Liver (tissue), 9 donors: ENCODE measurements around the gene CD247. TPM values are rescaled to one million over a fixed set of nuclear protein-coding genes. Genes with fewer than 3 reads are reported as not detected.

ENCODE experiments used
- DNase-seq: peaks from one replicate; pipeline ENCODE4 v3.0.0-alpha.2; 2017; ENCODE audit warnings: low spot score
- H3K27ac ChIP-seq, 2 donors: one replicate each; pipeline ENCODE4 v1.7.0; 2013; ENCODE audit warnings: inconsistent platforms in 2 of 2, low read length in 2 of 2, control low read depth in 1 of 2, low read depth in 1 of 2, mild to moderate bottlenecking in 1 of 2
- H3K27me3 ChIP-seq, 4 donors: one replicate each; pipeline versions ENCODE4 v1.6.1 to v1.7.0; 2013; ENCODE audit warnings: low read length in 3 of 4, inconsistent platforms in 1 of 4, mild to moderate bottlenecking in 1 of 4, moderate library complexity in 1 of 4; ENCODE audit not compliant: control insufficient read depth in 4 of 4, insufficient read depth in 4 of 4
- H3K36me3 ChIP-seq, 4 donors: one replicate each; pipeline versions ENCODE4 v1.6.1 to v1.7.0; 2013; ENCODE audit warnings: low read length in 3 of 4, mild to moderate bottlenecking in 3 of 4, low read depth in 1 of 4, moderate library complexity in 1 of 4; ENCODE audit not compliant: control insufficient read depth in 4 of 4, insufficient read depth in 3 of 4
- H3K4me1 ChIP-seq, 4 donors: one replicate each; pipeline versions ENCODE4 v1.6.1 to v1.7.0; 2013; ENCODE audit warnings: low read length in 3 of 4, mild to moderate bottlenecking in 3 of 4, moderate library complexity in 1 of 4; ENCODE audit not compliant: control insufficient read depth in 4 of 4, insufficient read depth in 4 of 4
- H3K4me3 ChIP-seq, 3 donors: one replicate each; pipeline versions ENCODE4 v1.6.1 to v1.7.0; 2013; ENCODE audit warnings: low read length in 3 of 3, control low read depth in 1 of 3, low read depth in 1 of 3, mild to moderate bottlenecking in 1 of 3
- H3K9ac ChIP-seq, 2 donors: one replicate each; pipeline ENCODE4 v1.7.0; 2013; ENCODE audit warnings: low read length in 2 of 2, mild to moderate bottlenecking in 2 of 2, moderate library complexity in 2 of 2, control low read depth in 1 of 2, low read depth in 1 of 2
- H3K9me3 ChIP-seq, 4 donors: one replicate each; pipeline versions ENCODE4 v1.6.1 to v1.7.0; 2013; ENCODE audit warnings: low read length in 3 of 4; ENCODE audit not compliant: control insufficient read depth in 4 of 4
- ATF3 ChIP-seq: IDR thresholded peaks from 2 replicates; pipeline ENCODE4 v1.6.1; 2016; ENCODE audit warnings: antibody characterized with exemption
- EGR1 ChIP-seq, 2 donors: IDR thresholded peaks; 2 replicates each; pipeline ENCODE4 v1.6.1; 2016 to 2018; ENCODE audit warnings: antibody characterized with exemption in 2 of 2, low read depth in 2 of 2
- FOXA1 ChIP-seq: IDR thresholded peaks from 2 replicates; pipeline ENCODE4 v1.6.1; 2016; ENCODE audit warnings: antibody characterized with exemption
- FOXA2 ChIP-seq: IDR thresholded peaks from 2 replicates; pipeline ENCODE4 v1.6.1; 2016; ENCODE audit warnings: antibody characterized with exemption
- GABPA ChIP-seq, 2 donors: IDR thresholded peaks in 1 of 2; conservative IDR thresholded peaks in 1 of 2; 2 replicates each; pipeline ENCODE4 v1.6.1; 2016; ENCODE audit warnings: antibody characterized with exemption in 2 of 2, mild to moderate bottlenecking in 1 of 2, moderate library complexity in 1 of 2
- HNF4A ChIP-seq, 2 donors: conservative IDR thresholded peaks; 2 replicates each; pipeline ENCODE4 v1.6.1; 2016; ENCODE audit warnings: antibody characterized with exemption in 2 of 2, mild to moderate bottlenecking in 2 of 2
- HNF4G ChIP-seq: IDR thresholded peaks from 2 replicates; pipeline ENCODE4 v1.6.1; 2016; ENCODE audit warnings: antibody characterized with exemption
- JUND ChIP-seq, 2 donors: IDR thresholded peaks; 2 replicates each; pipeline ENCODE4 v1.6.1; 2016; ENCODE audit warnings: antibody characterized with exemption in 2 of 2
- MAX ChIP-seq: IDR thresholded peaks from 2 replicates; pipeline ENCODE4 v1.6.1; 2016; ENCODE audit warnings: antibody characterized with exemption
- NR2F2 ChIP-seq: IDR thresholded peaks from 2 replicates; pipeline ENCODE4 v1.6.1; 2016; ENCODE audit warnings: antibody characterized with exemption
- RAD21 ChIP-seq, 2 donors: IDR thresholded peaks; 2 replicates each; pipeline ENCODE4 v1.6.1; 2016; ENCODE audit warnings: antibody characterized with exemption in 2 of 2, mild to moderate bottlenecking in 2 of 2
- REST ChIP-seq: IDR thresholded peaks from 2 replicates; pipeline ENCODE4 v1.6.1; 2016; ENCODE audit warnings: antibody characterized with exemption, mild to moderate bottlenecking
- RXRA ChIP-seq, 2 donors: IDR thresholded peaks; 2 replicates each; pipeline ENCODE4 v1.6.1; 2017 to 2018; ENCODE audit warnings: antibody characterized with exemption in 2 of 2, mild to moderate bottlenecking in 1 of 2
- SP1 ChIP-seq: IDR thresholded peaks from 2 replicates; pipeline ENCODE4 v1.6.1; 2018; ENCODE audit warnings: antibody characterized with exemption, mild to moderate bottlenecking
- TAF1 ChIP-seq: conservative IDR thresholded peaks from 2 replicates; pipeline ENCODE4 v1.6.1; 2016; ENCODE audit warnings: antibody characterized with exemption, mild to moderate bottlenecking
- YY1 ChIP-seq: IDR thresholded peaks from 2 replicates; pipeline ENCODE4 v1.6.1; 2016; ENCODE audit warnings: antibody characterized with exemption, mild to moderate bottlenecking
- WGBS: extraction: QIAGEN DNeasy Blood & Tissue Kit; methylation state at CpG from one replicate; pipeline ENCODE4 v1.1.7; 2013; 5-methylcytosine and 5-hydroxymethylcytosine counted together
- polyA plus RNA-seq, 2 donors: library from polyadenylated mRNA; stranded (reverse) in 1 of 2; unstranded in 1 of 2; fragments of 200-250 nt in 1 of 2; fragments of >200 nt in 1 of 2; fragmentation: Nextera tagmentation in 1 of 2; extraction: Ambion mirVana in 1 of 2; gene quantifications; one replicate each; pipeline versions ENCODE4 v1.2.1 to v1.2.3, GENCODE V29; 2013 to 2015
- total RNA-seq, 2 donors: library from RNA; depleted of rRNA; stranded (reverse); fragments of >200 nt; gene quantifications; one replicate each; pipeline ENCODE4 v1.2.3, GENCODE V29; 2014
- TF ChIP-seq, protein P1 (sequence below): fragments of 150-350 bp; IDR thresholded peaks from 2 replicates; pipeline ENCODE4 v1.5.1; 2017; ENCODE audit warnings: improper control_type of control experiment, low read depth, low read length; ENCODE audit not compliant: missing input control
- TF ChIP-seq, protein P2 (sequence below): IDR thresholded peaks from 2 replicates; pipeline ENCODE4 v1.6.1; 2016; ENCODE audit warnings: antibody characterized with exemption
- donor health status: healthy.
- donor health status: healthy.
- donor health status: healthy.
- donor health status: healthy.
- donor health status: healthy.

CD247 gene
- total and polyA plus RNA-seq, 4 donors: 0.61 to 2.2 (median 1.6) TPM

- WGBS: 57% methylated on average over 3 of the region's 3 CpGs
- H3K27ac ChIP-seq: no peak overlapping the region
These were observed 26.2 kb upstream of the CD247 start for GRCh38 chr1:167544447-167545093.

More at GRCh38 chr1:167544447-167545093, 26.2 kb upstream of the CD247 start:
- Histone ChIP-seq H3K36me3 (peaks cover 1 to 12% (median 4%) of the 10 kb centered on the region in 4 donors), H3K4me1 (peaks cover 14 to 47% (median 35%) of the 10 kb centered on the region in 4 donors), H3K9me3 (no peaks in the 10 kb centered on the region), H3K27me3 (no peaks in the 10 kb centered on the region), H3K4me3 (no peak overlapping the region), H3K9ac (no peak overlapping the region)
- TF ChIP-seq HNF4G: no peak
- TF ChIP-seq FOXA1: no peak
- no peak for TF ChIP-seq MAX
- TF ChIP-seq GABPA (IDR thresholded peaks at IDR 0.05 in 1 of 2, conservative IDR thresholded peaks at IDR 0.05 in 1 of 2): no peak
- no peak for TF ChIP-seq SP1
- TF ChIP-seq HNF4A (conservative IDR thresholded peaks at IDR 0.05): no peak
- no peak for TF ChIP-seq ATF3
- TF ChIP-seq TAF1: no peak
- TF ChIP-seq, protein P1, sequence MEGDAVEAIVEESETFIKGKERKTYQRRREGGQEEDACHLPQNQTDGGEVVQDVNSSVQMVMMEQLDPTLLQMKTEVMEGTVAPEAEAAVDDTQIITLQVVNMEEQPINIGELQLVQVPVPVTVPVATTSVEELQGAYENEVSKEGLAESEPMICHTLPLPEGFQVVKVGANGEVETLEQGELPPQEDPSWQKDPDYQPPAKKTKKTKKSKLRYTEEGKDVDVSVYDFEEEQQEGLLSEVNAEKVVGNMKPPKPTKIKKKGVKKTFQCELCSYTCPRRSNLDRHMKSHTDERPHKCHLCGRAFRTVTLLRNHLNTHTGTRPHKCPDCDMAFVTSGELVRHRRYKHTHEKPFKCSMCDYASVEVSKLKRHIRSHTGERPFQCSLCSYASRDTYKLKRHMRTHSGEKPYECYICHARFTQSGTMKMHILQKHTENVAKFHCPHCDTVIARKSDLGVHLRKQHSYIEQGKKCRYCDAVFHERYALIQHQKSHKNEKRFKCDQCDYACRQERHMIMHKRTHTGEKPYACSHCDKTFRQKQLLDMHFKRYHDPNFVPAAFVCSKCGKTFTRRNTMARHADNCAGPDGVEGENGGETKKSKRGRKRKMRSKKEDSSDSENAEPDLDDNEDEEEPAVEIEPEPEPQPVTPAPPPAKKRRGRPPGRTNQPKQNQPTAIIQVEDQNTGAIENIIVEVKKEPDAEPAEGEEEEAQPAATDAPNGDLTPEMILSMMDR: no peak
- no peak for TF ChIP-seq FOXA2
- no peak for TF ChIP-seq EGR1 (IDR thresholded peaks at IDR 0.05; ENCODE audit: low read depth in 2 of 2)
- TF ChIP-seq YY1: no peak
- no peak for TF ChIP-seq JUND (IDR thresholded peaks at IDR 0.05)
- no peak for TF ChIP-seq RAD21 (IDR thresholded peaks at IDR 0.05)
- no peak for TF ChIP-seq NR2F2
- TF ChIP-seq RXRA (IDR thresholded peaks at IDR 0.05): no peak
- TF ChIP-seq, protein P2, sequence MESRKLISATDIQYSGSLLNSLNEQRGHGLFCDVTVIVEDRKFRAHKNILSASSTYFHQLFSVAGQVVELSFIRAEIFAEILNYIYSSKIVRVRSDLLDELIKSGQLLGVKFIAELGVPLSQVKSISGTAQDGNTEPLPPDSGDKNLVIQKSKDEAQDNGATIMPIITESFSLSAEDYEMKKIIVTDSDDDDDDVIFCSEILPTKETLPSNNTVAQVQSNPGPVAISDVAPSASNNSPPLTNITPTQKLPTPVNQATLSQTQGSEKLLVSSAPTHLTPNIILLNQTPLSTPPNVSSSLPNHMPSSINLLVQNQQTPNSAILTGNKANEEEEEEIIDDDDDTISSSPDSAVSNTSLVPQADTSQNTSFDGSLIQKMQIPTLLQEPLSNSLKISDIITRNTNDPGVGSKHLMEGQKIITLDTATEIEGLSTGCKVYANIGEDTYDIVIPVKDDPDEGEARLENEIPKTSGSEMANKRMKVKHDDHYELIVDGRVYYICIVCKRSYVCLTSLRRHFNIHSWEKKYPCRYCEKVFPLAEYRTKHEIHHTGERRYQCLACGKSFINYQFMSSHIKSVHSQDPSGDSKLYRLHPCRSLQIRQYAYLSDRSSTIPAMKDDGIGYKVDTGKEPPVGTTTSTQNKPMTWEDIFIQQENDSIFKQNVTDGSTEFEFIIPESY: no peak
- TF ChIP-seq REST: no peak
- no peak for DNase-seq
